GM23338 (cell line): ENCODE results near the gene CREB3L4. TPM values are rescaled to one million over a fixed set of nuclear protein-coding genes. Genes with fewer than 3 reads are reported as not detected.

Source experiments
- ATAC-seq: fragments of 200-7000 bp; cut with Tn5 transposase; 3 replicates; pipeline ENCODE4 v1.9.1; 2020
- DNase-seq: peaks from one replicate; pipeline ENCODE4 v3.0.0-alpha.2; 2015; ENCODE audit warnings: low spot score
- H2AFZ ChIP-seq: fragments of 200-600 bp; sonication (generic); 2 replicates; pipeline ENCODE4 v1.8.0; 2016; ENCODE audit warnings: antibody characterized with exemption, mild to moderate bottlenecking, moderate library complexity
- H3F3A ChIP-seq: fragments of 200-600 bp; sonication (generic); replicated peaks from 2 replicates; pipeline ENCODE4 v1.8.0; 2017; ENCODE audit warnings: antibody characterized with exemption, mixed run types, low read depth
- H3K27ac ChIP-seq: fragments of 200-600 bp; sonication (generic); 2 replicates; pipeline ENCODE4 v1.6.1; 2016; ENCODE audit warnings: low read depth
- H3K27me3 ChIP-seq: fragments of 200-600 bp; sonication (generic); 2 replicates; pipeline ENCODE4 v1.8.0; 2016; ENCODE audit warnings: mild to moderate bottlenecking, mixed run types, moderate library complexity; ENCODE audit not compliant: insufficient read depth
- H3K36me3 ChIP-seq: fragments of 200-600 bp; sonication (generic); 2 replicates; pipeline ENCODE4 v1.8.0; 2016; ENCODE audit warnings: mild to moderate bottlenecking; ENCODE audit not compliant: insufficient read depth
- H3K4me1 ChIP-seq: fragments of 200-600 bp; sonication (generic); 2 replicates; pipeline ENCODE4 v1.8.0; 2016; ENCODE audit warnings: mild to moderate bottlenecking, moderate library complexity; ENCODE audit not compliant: insufficient read depth
- H3K4me2 ChIP-seq: fragments of 200-600 bp; sonication (generic); 2 replicates; pipeline ENCODE4 v1.7.1; 2017; ENCODE audit warnings: mixed run types
- H3K4me3 ChIP-seq: fragments of 200-600 bp; sonication (generic); 2 replicates; pipeline ENCODE4 v1.6.1; 2016; ENCODE audit warnings: mixed run types
- H3K79me2 ChIP-seq: fragments of 200-600 bp; sonication (generic); replicated peaks from 2 replicates; pipeline ENCODE4 v1.8.0; 2017; ENCODE audit warnings: mild to moderate bottlenecking; ENCODE audit not compliant: insufficient read depth
- H3K9me2 ChIP-seq: fragments of 200-600 bp; sonication (generic); 2 replicates; pipeline ENCODE4 v1.8.0; 2017; ENCODE audit not compliant: insufficient read depth
- H4K20me1 ChIP-seq: fragments of 200-600 bp; sonication (generic); replicated peaks from 2 replicates; pipeline ENCODE4 v1.8.0; 2017; ENCODE audit warnings: mild to moderate bottlenecking; ENCODE audit not compliant: insufficient read depth
- H3K27ac Mint-ChIP-seq: 2 replicates; pipeline ENCODE4 v1.8.0; 2020; ENCODE audit warnings: inconsistent platforms, mild to moderate bottlenecking, moderate library complexity, mixed read lengths
- H3K27me3 Mint-ChIP-seq: 3 replicates; pipeline ENCODE4 v1.8.0; 2022; ENCODE audit warnings: low read depth, mild to moderate bottlenecking, moderate library complexity, mixed read lengths, inconsistent platforms; ENCODE audit not compliant: insufficient read depth, poor library complexity
- H3K36me3 Mint-ChIP-seq: 3 replicates; pipeline ENCODE4 v1.8.0; 2021; ENCODE audit warnings: low read depth, mild to moderate bottlenecking, inconsistent platforms, moderate library complexity, mixed read lengths
- H3K4me1 Mint-ChIP-seq: 3 replicates; pipeline ENCODE4 v1.8.0; 2020; ENCODE audit warnings: mild to moderate bottlenecking, inconsistent platforms, mixed read lengths
- H3K4me3 Mint-ChIP-seq: 3 replicates; pipeline ENCODE4 v1.8.0; 2021; ENCODE audit warnings: moderate library complexity, mild to moderate bottlenecking, inconsistent platforms, mixed read lengths
- H3K9me3 Mint-ChIP-seq: 3 replicates; pipeline ENCODE4 v1.8.0; 2020; ENCODE audit warnings: moderate library complexity, mild to moderate bottlenecking, inconsistent platforms, mixed read lengths
- CREB1 ChIP-seq: fragments of 250-450 bp; sonication (Bioruptor Pico); IDR thresholded peaks from 2 replicates; pipeline ENCODE4 v1.5.0; 2020; ENCODE audit warnings: low read depth, mild to moderate bottlenecking, moderate library complexity
- CTCF ChIP-seq, 2 experiments: fragments of 200-600 bp in 1 of 2; sonication (generic) in 1 of 2; conservative IDR thresholded peaks; 2 replicates each; pipeline versions ENCODE4 v1.5.1 to v1.6.1; 2016 to 2017; ENCODE audit warnings: antibody characterized with exemption in 2 of 2, low read depth in 2 of 2, mild to moderate bottlenecking in 2 of 2, moderate library complexity in 1 of 2
- ETS1 ChIP-seq: IDR thresholded peaks from 2 replicates; pipeline ENCODE4 v1.6.1; 2016; ENCODE audit warnings: antibody characterized with exemption
- EZH2 ChIP-seq: fragments of 200-600 bp; sonication (generic); IDR thresholded peaks from one replicate; pipeline ENCODE4 v1.8.0; 2017; ENCODE audit warnings: antibody characterized with exemption, mild to moderate bottlenecking, low read depth; ENCODE audit not compliant: unreplicated experiment
- EZH2phosphoT487 ChIP-seq: fragments of 200-600 bp; sonication (generic); IDR thresholded peaks from one replicate; pipeline ENCODE4 v1.8.1; 2018; ENCODE audit warnings: antibody characterized with exemption; ENCODE audit not compliant: unreplicated experiment
- JUNB ChIP-seq: IDR thresholded peaks from one replicate; pipeline ENCODE4 v1.6.1; 2016; ENCODE audit warnings: antibody characterized with exemption; ENCODE audit not compliant: unreplicated experiment
- NANOG ChIP-seq: IDR thresholded peaks from 2 replicates; pipeline ENCODE4 v1.6.1; 2016; ENCODE audit warnings: antibody characterized with exemption, borderline replicate concordance
- POLR2AphosphoS5 ChIP-seq: IDR thresholded peaks from 2 replicates; pipeline ENCODE4 v1.6.1; 2016; ENCODE audit warnings: antibody characterized with exemption, low read depth
- REST ChIP-seq: IDR thresholded peaks from one replicate; pipeline ENCODE4 v1.6.1; 2018; ENCODE audit warnings: antibody characterized with exemption; ENCODE audit not compliant: unreplicated experiment
- STAT1 ChIP-seq: IDR thresholded peaks from one replicate; pipeline ENCODE4 v1.6.1; 2016; ENCODE audit warnings: antibody characterized with exemption; ENCODE audit not compliant: unreplicated experiment
- ZNF114 ChIP-seq: fragments of 250-450 bp; sonication (Bioruptor Pico); IDR thresholded peaks from 2 replicates; pipeline ENCODE4 v1.5.0; 2020; ENCODE audit warnings: mild to moderate bottlenecking, moderate library complexity
- ZNF331 ChIP-seq: fragments of 250-450 bp; sonication (Bioruptor Pico); IDR thresholded peaks from 2 replicates; pipeline ENCODE4 v1.5.0; 2020; ENCODE audit warnings: low read depth, mild to moderate bottlenecking, moderate library complexity
- ZNF462 ChIP-seq: fragments of 250-450 bp; sonication (Bioruptor Pico); IDR thresholded peaks from 2 replicates; pipeline ENCODE4 v1.5.0; 2020; ENCODE audit warnings: mild to moderate bottlenecking, moderate library complexity
- polyA plus RNA-seq: library from polyadenylated mRNA; unstranded; fragments of >200 nt; fragmentation: Nextera tagmentation; extraction: Ambion mirVana; gene quantifications from 2 replicates; pipeline ENCODE4 v1.2.1, GENCODE V29; 2016
- total RNA-seq: library from RNA; depleted of rRNA; stranded (reverse); fragments of >200 nt; shearing (Covaris generic); gene quantifications from 2 replicates; pipeline ENCODE4 v1.2.3, GENCODE V29; 2014

CREB3L4 gene
- total and polyA plus RNA-seq, 2 experiments from 2014 or later, result 19.3 to 26.8 TPM

- peaks cover 4% of the 10 kb centered on the region for H3K4me1 ChIP-seq
- H3K27ac Mint-ChIP-seq, result no peak overlapping the region
- H2AFZ ChIP-seq, result no peak overlapping the region
- peaks cover 12% of the 10 kb centered on the region; the same call in 2 of the 3 replicates for H3K36me3 Mint-ChIP-seq
- H3K79me2 ChIP-seq, result peaks cover 8% of the 10 kb centered on the region
- H3K36me3 ChIP-seq, result no peaks in the 10 kb centered on the region
- TF ChIP-seq ZNF114 (CRISPR knock-in tag), result no peak
- no peak for TF ChIP-seq JUNB
- no peak for TF ChIP-seq REST
- TF ChIP-seq ZNF462 (CRISPR knock-in tag), result no peak
- no peak for TF ChIP-seq ETS1
- no peak for TF ChIP-seq STAT1
- TF ChIP-seq CREB1 (CRISPR knock-in tag), result no peak
- TF ChIP-seq CTCF (conservative IDR thresholded peaks at IDR 0.05; ENCODE audit: low read depth in 2 of 2), result no peak
- TF ChIP-seq ZNF331 (CRISPR knock-in tag), result no peak
- no peak for TF ChIP-seq NANOG
- TF ChIP-seq EZH2, result no peak
- TF ChIP-seq POLR2AphosphoS5, result no peak
- no peak for TF ChIP-seq EZH2phosphoT487
- no peaks in the 10 kb centered on the region; the same call in 2 of the 3 replicates for H3K9me3 Mint-ChIP-seq
- ATAC-seq, result no peak
- no peak overlapping the region for H3K27ac ChIP-seq
- H3F3A ChIP-seq, result peaks cover 19% of the 10 kb centered on the region; the same call in 1 of the 2 replicates
- peaks cover 5% of the 10 kb centered on the region; the same call in 2 of the 3 replicates for H3K4me1 Mint-ChIP-seq
- H4K20me1 ChIP-seq, result peaks cover 5% of the 10 kb centered on the region
- peaks cover 17% of the 10 kb centered on the region for H3K27me3 Mint-ChIP-seq
- H3K4me3 Mint-ChIP-seq, result no peak overlapping the region
- no peak overlapping the region for H3K4me2 ChIP-seq
- H3K27me3 ChIP-seq, result no peaks in the 10 kb centered on the region
- no peaks in the 10 kb centered on the region for H3K9me2 ChIP-seq
- H3K4me3 ChIP-seq, result no peak overlapping the region
- no peak for DNase-seq
These were observed 41.3 kb upstream of the CREB3L4 start for GRCh38 chr1:153926405-153926804.
